Measurements from ENCODE around the gene CHST8. TPM values are rescaled to one million over a fixed set of nuclear protein-coding genes. Genes with fewer than 3 reads are reported as not detected.
A peak's percentile ranks its signal among the peaks of the same experiment; 100 is the strongest.

Gene CHST8
- total RNA-seq, 2 donors from 2014 or later: 0.43 TPM; not detected in 1

GRCh38 chr19:33788676-33789075 is 166.9 kb downstream of the CHST8 start:
- no peaks in the 10 kb centered on the region for H3K27me3 ChIP-seq
- no peak overlapping the region for H3K27ac ChIP-seq
- H3K9me3 ChIP-seq: no peaks in the 10 kb centered on the region
- DNase-seq (ENCODE audit: low spot score): no peak
- H3K4me1 ChIP-seq: no peaks in the 10 kb centered on the region
- H3K4me3 ChIP-seq: no peak overlapping the region
- TF ChIP-seq, protein P1, sequence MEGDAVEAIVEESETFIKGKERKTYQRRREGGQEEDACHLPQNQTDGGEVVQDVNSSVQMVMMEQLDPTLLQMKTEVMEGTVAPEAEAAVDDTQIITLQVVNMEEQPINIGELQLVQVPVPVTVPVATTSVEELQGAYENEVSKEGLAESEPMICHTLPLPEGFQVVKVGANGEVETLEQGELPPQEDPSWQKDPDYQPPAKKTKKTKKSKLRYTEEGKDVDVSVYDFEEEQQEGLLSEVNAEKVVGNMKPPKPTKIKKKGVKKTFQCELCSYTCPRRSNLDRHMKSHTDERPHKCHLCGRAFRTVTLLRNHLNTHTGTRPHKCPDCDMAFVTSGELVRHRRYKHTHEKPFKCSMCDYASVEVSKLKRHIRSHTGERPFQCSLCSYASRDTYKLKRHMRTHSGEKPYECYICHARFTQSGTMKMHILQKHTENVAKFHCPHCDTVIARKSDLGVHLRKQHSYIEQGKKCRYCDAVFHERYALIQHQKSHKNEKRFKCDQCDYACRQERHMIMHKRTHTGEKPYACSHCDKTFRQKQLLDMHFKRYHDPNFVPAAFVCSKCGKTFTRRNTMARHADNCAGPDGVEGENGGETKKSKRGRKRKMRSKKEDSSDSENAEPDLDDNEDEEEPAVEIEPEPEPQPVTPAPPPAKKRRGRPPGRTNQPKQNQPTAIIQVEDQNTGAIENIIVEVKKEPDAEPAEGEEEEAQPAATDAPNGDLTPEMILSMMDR (IDR thresholded peaks at IDR 0.05): no peak
- no peaks in the 10 kb centered on the region for H3K36me3 ChIP-seq

GRCh38 chr19:33789344-33789743 is 167.6 kb downstream of the CHST8 start:
- H3K27me3 ChIP-seq: no peaks in the 10 kb centered on the region
- TF ChIP-seq, protein P1 (IDR thresholded peaks at IDR 0.05): no peak

DNA sequence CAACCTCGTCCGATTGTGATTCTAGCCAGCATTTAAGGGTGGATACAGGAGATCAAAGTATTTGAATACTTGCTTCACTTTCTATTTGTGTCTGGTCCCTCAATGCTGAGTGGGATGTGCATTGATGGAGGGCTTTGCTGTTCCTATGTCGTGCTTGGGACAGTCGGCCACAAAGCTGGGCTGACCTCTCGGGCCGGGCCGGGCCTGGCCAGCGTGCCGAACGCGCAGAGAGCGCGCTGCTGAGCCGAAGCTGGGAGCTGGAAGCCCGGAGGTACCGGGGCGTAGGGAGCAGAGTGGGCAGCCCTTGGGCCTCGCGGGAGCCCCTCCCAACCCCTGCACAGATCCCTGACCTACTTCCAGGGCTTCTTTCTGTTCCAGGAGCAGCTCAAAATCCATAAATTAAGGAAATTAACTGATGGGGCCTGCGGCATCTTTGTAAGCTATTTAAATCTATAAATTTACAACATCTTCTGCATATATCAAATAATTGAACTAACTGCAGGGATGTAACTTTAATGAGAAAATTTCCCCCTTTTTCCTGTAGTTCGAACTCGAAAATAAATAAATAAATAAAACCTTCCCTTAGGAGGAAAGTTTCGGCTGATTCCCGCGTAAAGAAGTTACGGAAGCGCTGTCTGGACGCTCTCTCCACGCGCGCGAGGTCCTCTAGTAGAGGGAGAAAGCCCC is 173.1 kb downstream of the CHST8 start:
- no peak for DNase-seq (ENCODE audit: low spot score)
- no peaks in the 10 kb centered on the region for H3K27me3 ChIP-seq
- TF ChIP-seq, protein P1 (IDR thresholded peaks at IDR 0.05): no peak

More at GRCh38 chr19:33789344-33789743, 167.6 kb downstream of the CHST8 start:
- Histone ChIP-seq H3K27ac (no peak overlapping the region), H3K4me3 (no peak overlapping the region), H3K36me3 (no peaks in the 10 kb centered on the region), H3K4me1 (peaks cover 0 to 2% of the 10 kb centered on the region in 2 donors), H3K9me3 (no peaks in the 10 kb centered on the region)
- DNase-seq (ENCODE audit: low spot score): no peak

GRCh38 chr19:33795370-33796163 is 173.8 kb downstream of the CHST8 start:
- TF ChIP-seq, protein P1 (IDR thresholded peaks at IDR 0.05): peak; percentile 86 to 94
- H3K27me3 ChIP-seq: no peaks in the 10 kb centered on the region
- H3K4me1 ChIP-seq: peaks cover 0 to 40% of the 10 kb centered on the region in 2 donors
- H3K27ac ChIP-seq: peak overlapping the region; percentile 90 to 95
- H3K36me3 ChIP-seq: no peaks in the 10 kb centered on the region
- H3K9me3 ChIP-seq: no peaks in the 10 kb centered on the region
- DNase-seq (ENCODE audit: low spot score): peak; percentile 77
- H3K4me3 ChIP-seq: peak overlapping the region; percentile 77 to 87

More for the DNA sequence above, 173.1 kb downstream of the CHST8 start:
- Histone ChIP-seq H3K4me1 (peaks cover 0 to 40% of the 10 kb centered on the region in 2 donors), H3K36me3 (no peaks in the 10 kb centered on the region), H3K9me3 (no peaks in the 10 kb centered on the region), H3K27ac (peak overlapping the region; percentile 90 to 95), H3K4me3 (peak overlapping the region; percentile 77 to 87)

DNA sequence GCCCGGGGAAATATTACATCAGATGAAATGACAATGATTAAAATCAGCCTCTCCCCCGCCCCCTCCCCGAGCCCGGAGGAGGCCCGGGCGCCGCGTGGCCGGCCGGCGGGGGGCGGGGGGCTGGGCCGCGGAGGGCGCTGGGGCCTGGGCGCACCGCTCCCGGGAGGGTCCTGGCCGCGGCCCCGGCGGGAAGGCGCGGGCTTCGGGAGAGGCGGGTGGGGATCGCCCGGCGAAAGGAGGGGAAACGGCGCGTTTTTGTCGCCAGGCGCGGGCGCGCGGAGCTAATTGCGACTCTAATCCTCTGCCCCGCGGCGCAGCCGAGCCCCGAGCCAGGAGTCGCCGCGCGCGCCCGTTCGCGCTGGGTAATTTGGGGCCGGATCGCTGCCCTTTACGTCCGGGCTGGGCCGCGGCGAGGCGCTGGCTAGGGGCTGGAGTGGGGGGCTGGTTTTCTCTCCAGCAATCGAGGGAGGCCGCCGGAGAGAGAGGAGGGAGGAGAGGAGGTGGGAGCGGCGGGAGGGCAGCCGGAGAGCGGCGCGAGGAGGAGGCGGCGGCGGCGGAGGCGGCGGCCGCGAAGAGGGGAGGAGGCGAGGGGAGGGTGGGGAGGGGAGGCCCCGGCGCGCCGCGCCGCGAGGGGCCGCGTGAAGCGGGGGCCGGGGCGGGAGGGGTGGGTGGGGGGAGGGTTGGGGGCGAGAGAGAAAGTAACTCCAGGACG is 174.6 kb downstream of the CHST8 start, which contains the start of gene KCTD15:
KCTD15 (plus strand) TSS at position 707 of the 712 bp plus-strand sequence. CDS start 3,585 bp downstream, outside the sequence.
- H3K4me3 ChIP-seq: peak within 1 kb of the TSS; percentile 77 to 87
- peaks cover 0 to 40% of the 10 kb centered on the region in 2 donors for H3K4me1 ChIP-seq
- no peaks in the 10 kb centered on the region for H3K36me3 ChIP-seq
- TF ChIP-seq, protein P1 (IDR thresholded peaks at IDR 0.05): no peak
- no peaks in the 10 kb centered on the region for H3K9me3 ChIP-seq
- no peak for DNase-seq (ENCODE audit: low spot score)
- no peaks in the 10 kb centered on the region for H3K27me3 ChIP-seq
- peak within 1 kb of the TSS; percentile 90 to 95 for H3K27ac ChIP-seq
